ENCODE measurements around the gene KAT6B.

DNA sequence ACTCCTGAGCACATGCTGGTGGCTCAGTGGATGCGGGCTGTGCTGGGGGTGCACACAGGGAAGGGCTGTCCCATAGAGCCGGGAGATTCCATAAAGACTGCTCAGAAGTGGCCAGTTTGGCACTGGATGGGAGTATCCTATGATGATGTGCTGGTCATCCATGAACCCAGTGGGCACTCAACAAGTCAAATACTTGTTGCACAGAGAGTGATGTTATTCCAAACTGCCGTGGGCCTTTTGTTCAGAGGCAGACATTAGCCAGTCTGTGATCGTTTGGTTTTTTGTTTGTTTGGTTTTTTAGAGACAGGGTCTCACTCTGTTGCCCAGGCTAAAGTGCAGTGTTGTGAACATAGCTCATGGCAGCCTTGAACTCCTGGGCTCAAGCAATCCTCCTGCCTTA is 254.2 kb downstream of the KAT6B start:
- TF ChIP-seq CTCF (IDR thresholded peaks at IDR 0.05) (no peak), POLR2AphosphoS5 (IDR thresholded peaks at IDR 0.05) (no peak)

Measured in stomach (tissue), 4 donors.